Stimulated activated CD4-positive, alpha-beta T cell treated with anti-CD3 and anti-CD28 coated beads, Interleukin-4, amount 100 ng/mL, for 1 hour (primary cell): ENCODE results near the gene ACE2.
"Not testable (repeated sequence)": the region's sequence is repeated elsewhere in the genome, so short reads cannot be mapped to it uniquely, and the experiment has no call there.

Source experiments
- DNase-seq: peaks from one replicate; pipeline ENCODE4 v3.0.0-alpha.2; 2020

Gene ACE2

GRCh38 chrX:15600745-15601144 lies at the start of gene ACE2:
Gene ACE2, minus strand, starts transcription at chrX:15600960. Its CDS starts 49 bp downstream, at chrX:15600911.
- DNase-seq: no peak

- DNase-seq: not testable (repeated sequence)
These were observed 46.8 kb upstream of the ACE2 start for GRCh38 chrX:15647510-15647909.

GRCh38 chrX:15646543-15646942 lies 45.8 kb upstream of the ACE2 start:
- no peak for DNase-seq

- no peak for DNase-seq
These were observed 45.3 kb upstream of the ACE2 start for GRCh38 chrX:15646031-15646430.

- no peak for DNase-seq
These were observed 44.5 kb upstream of the ACE2 start for GRCh38 chrX:15645266-15645665.

- DNase-seq: no peak
These were observed 43.8 kb upstream of the ACE2 start for GRCh38 chrX:15644560-15644872.

- no peak for DNase-seq
These were observed 43.2 kb upstream of the ACE2 start for GRCh38 chrX:15643786-15644559.

- DNase-seq: no peak
These were observed 30.9 kb upstream of the ACE2 start for GRCh38 chrX:15631637-15632036.

GRCh38 chrX:15623054-15623453 lies 22.3 kb upstream of the ACE2 start:
- no peak for DNase-seq

GRCh38 chrX:15619053-15619755 lies 18.4 kb upstream of the ACE2 start:
- DNase-seq: no peak

- DNase-seq: no peak
These were observed 16.4 kb upstream of the ACE2 start for GRCh38 chrX:15617111-15617510.

- DNase-seq: no peak
These were observed 15.8 kb upstream of the ACE2 start for GRCh38 chrX:15616531-15616930.

GRCh38 chrX:15607067-15607466 lies 6.3 kb upstream of the ACE2 start:
- DNase-seq: no peak

- DNase-seq: no peak
These were observed 5.4 kb upstream of the ACE2 start for GRCh38 chrX:15606136-15606535.

GRCh38 chrX:15605226-15605625 lies 4.5 kb upstream of the ACE2 start:
- no peak for DNase-seq

GRCh38 chrX:15602761-15603160 lies 2.0 kb upstream of the ACE2 start:
- DNase-seq: no peak

GRCh38 chrX:15601932-15602331 lies 1.2 kb upstream of the ACE2 start:
- no peak for DNase-seq

- no peak for DNase-seq
These were observed 711 bp downstream of the ACE2 start for GRCh38 chrX:15600049-15600448.

- DNase-seq: no peak
These were observed 1.3 kb downstream of the ACE2 start for GRCh38 chrX:15599461-15599860.

GRCh38 chrX:15598026-15598425 lies 2.7 kb downstream of the ACE2 start:
- no peak for DNase-seq

GRCh38 chrX:15594371-15594770 lies 6.4 kb downstream of the ACE2 start:
- no peak for DNase-seq

GRCh38 chrX:15579778-15580747 lies 20.7 kb downstream of the ACE2 start:
- DNase-seq: no peak

GRCh38 chrX:15576019-15576418 lies 24.7 kb downstream of the ACE2 start:
- no peak for DNase-seq

- no peak for DNase-seq
These were observed 26.7 kb downstream of the ACE2 start for GRCh38 chrX:15574017-15574416.
